Neutrophil (primary cell): ENCODE data around the gene GNL3.

Experiments
- H3K27ac ChIP-seq: fragments of 200-600 bp; sonication (generic); 2 replicates; pipeline ENCODE4 v1.5.1; 2016; ENCODE audit warnings: mild to moderate bottlenecking, moderate library complexity
- H3K27me3 ChIP-seq: fragments of 200-600 bp; sonication (generic); 2 replicates; pipeline ENCODE4 v1.6.0; 2016; ENCODE audit warnings: mild to moderate bottlenecking
- H3K36me3 ChIP-seq: fragments of 200-600 bp; sonication (generic); 2 replicates; pipeline ENCODE4 v1.5.1; 2017
- H3K4me1 ChIP-seq, 2 experiments: fragments of 200-600 bp in 1 of 2; sonication (generic) in 1 of 2; 1 replicate in 1 of 2; 2 replicates in 1 of 2; pipeline versions ENCODE4 v1.5.1 to v1.6.1; 2013 to 2016; ENCODE audit warnings: low read depth in 1 of 2, low read length in 1 of 2, mild to moderate bottlenecking in 1 of 2, moderate library complexity in 1 of 2; ENCODE audit not compliant: control insufficient read depth in 1 of 2, insufficient read depth in 1 of 2
- H3K4me3 ChIP-seq, 2 experiments: fragments of 200-600 bp in 1 of 2; sonication (generic) in 1 of 2; 1 replicate in 1 of 2; 2 replicates in 1 of 2; pipeline ENCODE4 v1.5.1; 2013 to 2016; ENCODE audit warnings: low read depth in 1 of 2, low read length in 1 of 2, mild to moderate bottlenecking in 1 of 2, moderate library complexity in 1 of 2
- H3K9me3 ChIP-seq: fragments of 200-600 bp; sonication (generic); 2 replicates; pipeline ENCODE4 v1.5.1; 2016
- CTCF ChIP-seq: fragments of 200-600 bp; sonication (generic); IDR thresholded peaks from 2 replicates; pipeline ENCODE4 v1.5.1; 2016; ENCODE audit warnings: antibody characterized with exemption

Gene GNL3

DNA sequence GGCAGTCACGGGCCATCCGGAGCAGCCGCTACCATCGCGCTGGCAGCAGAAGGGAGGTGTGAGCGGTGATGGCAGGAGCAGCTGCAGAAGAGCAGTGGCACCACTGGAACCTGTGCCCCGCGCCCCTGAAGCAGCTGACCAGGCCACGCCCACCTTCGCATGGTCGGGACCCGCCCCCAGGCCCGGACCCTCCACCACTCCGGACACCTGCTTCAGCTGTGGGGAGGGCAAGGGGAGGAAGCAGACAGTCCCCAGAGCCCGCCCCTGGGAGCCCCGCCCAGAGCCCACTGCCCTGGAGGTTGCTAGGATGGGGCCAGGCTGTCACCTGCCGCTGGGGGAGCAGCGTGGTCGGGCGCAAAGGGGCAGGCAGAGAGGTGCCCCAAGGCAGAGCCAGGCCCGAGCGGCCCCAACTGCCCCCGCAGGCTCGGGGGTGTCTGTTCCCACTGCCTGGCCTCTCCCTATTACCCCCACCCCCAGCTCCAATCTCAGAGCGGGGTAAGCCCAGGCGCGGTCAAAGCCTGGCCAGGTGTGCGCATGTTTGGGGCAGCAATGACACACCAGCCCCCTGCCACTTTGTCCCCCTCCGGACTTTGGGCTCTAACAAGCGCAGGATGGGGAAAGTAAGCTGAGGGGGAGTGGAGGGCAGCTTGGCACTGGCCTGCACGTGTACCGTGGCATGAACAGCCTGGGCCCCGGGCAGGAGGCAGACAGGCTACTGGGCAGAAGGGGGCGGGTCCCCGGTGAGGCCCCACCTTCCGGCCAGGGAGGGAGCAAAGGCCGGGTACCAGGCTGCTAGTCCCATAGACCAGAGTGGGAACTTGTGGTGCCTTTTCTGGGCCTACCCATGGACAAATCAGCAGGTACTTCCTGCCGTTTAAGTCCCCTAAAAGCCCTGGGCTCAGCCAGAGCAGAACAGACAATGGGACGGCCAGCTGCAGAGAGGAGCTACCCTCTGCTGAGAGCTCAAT is 28.8 kb downstream of the GNL3 start:
- H3K27ac ChIP-seq, result peak overlapping the region; percentile 40
- no peaks in the 10 kb centered on the region for H3K27me3 ChIP-seq
- H3K4me1 ChIP-seq, result peaks cover 0 to 5% of the 10 kb centered on the region in 2 experiments
- peaks cover 6% of the 10 kb centered on the region for H3K36me3 ChIP-seq
- no peaks in the 10 kb centered on the region for H3K9me3 ChIP-seq
- TF ChIP-seq CTCF, result no peak
- no peak overlapping the region for H3K4me3 ChIP-seq

GRCh38 chr3:52715714-52716305 is 30.0 kb downstream of the GNL3 start:
- Histone ChIP-seq H3K36me3 (peaks cover 6% of the 10 kb centered on the region), H3K9me3 (no peaks in the 10 kb centered on the region), H3K27me3 (no peaks in the 10 kb centered on the region), H3K4me1 (peaks cover 8 to 16% of the 10 kb centered on the region in 2 experiments), H3K27ac (peak overlapping the region; percentile 40), H3K4me3 (no peak overlapping the region)
- TF ChIP-seq CTCF, result no peak

DNA sequence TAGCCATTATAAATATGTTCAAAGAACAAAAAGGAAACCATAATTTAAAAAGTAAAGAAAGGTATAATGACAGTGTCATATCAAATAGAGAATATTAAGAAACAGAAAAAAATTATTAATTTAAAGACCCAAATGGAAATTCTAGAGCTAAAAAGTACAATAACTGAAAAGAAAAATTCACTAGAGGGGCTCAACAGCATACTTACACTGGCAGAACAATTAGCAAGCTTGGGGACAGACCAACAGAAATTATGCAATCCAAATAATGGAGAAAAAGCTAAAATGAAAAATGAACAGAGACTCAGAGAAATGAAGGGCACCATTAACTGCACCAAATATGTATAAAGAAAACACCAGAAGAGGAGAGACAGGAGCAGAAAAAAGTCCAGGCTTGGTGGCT is 33.8 kb downstream of the GNL3 start:
- Histone ChIP-seq H3K4me1 (peaks cover 21 to 30% of the 10 kb centered on the region in 2 experiments), H3K9me3 (no peaks in the 10 kb centered on the region), H3K27me3 (no peaks in the 10 kb centered on the region), H3K4me3 (no peak overlapping the region), H3K36me3 (no peaks in the 10 kb centered on the region), H3K27ac (peak overlapping the region; percentile 83)
- TF ChIP-seq CTCF, result no peak

DNA sequence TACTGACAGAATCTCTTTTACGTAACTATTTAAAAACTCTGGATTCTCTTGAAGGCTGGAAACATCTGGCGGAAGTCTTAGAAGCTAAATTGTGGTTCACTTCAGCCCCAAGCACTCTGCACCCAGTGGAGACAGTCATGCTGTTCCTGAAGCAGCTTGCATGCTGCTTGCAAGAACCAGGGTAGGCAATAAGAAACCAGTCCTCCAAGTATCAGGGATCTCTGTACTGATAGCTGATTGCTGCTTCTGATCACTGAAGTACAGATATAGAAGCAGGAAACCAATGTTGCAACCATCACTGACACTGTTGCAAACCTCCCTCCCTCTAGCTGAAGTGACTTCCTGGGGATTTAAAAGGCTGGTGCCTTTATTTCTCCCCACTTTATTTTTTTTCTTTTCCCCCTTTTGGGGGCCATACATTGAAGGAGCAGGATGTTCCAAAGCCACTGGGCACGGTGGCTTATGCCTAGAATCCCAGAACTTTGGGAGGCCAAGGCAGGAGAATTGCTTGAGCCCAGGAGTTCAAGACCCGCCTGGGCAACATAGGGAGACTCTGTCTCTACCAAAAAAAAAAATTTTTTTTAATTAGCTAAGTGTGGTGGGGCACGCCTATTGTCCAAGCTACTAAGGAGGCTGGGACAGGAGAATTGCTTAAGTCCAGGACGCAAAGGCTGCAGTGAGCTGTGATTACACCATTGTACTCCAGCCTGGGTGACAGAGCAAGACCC is 35.3 kb downstream of the GNL3 start:
- Histone ChIP-seq H3K9me3 (no peaks in the 10 kb centered on the region), H3K4me1 (peaks cover 21 to 25% of the 10 kb centered on the region in 2 experiments), H3K27me3 (no peaks in the 10 kb centered on the region), H3K36me3 (no peaks in the 10 kb centered on the region), H3K27ac (peak overlapping the region; percentile 83), H3K4me3 (peak overlapping the region in 1 of 2 experiments; percentile 23)
- no peak for TF ChIP-seq CTCF

DNA sequence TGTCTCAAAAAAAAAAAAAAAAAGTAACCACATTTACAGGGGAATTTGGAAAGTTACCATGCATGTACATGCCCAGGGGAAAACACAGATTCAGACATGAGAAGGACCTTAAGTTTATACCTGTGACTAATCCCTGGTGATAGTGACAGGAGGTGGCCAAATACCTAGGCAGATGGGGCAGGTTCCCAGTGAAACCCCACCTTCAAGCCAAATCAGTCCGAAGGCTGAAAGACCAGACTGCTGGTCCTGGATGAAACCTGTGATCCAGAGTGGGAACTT is 35.8 kb downstream of the GNL3 start:
- no peaks in the 10 kb centered on the region for H3K27me3 ChIP-seq
- no peak for TF ChIP-seq CTCF
- peaks cover 21 to 25% of the 10 kb centered on the region in 2 experiments for H3K4me1 ChIP-seq
- H3K4me3 ChIP-seq, result no peak overlapping the region
- H3K36me3 ChIP-seq, result no peaks in the 10 kb centered on the region
- peak overlapping the region; percentile 83 for H3K27ac ChIP-seq
- no peaks in the 10 kb centered on the region for H3K9me3 ChIP-seq
